IPS-18c (cell line): ENCODE measurements around the gene NOS3.

Source experiments
- H3K4me3 ChIP-seq: 2 replicates; pipeline ENCODE4 v1.7.0; 2013; ENCODE audit warnings: low read depth, mild to moderate bottlenecking, low read length, moderate library complexity; ENCODE audit not compliant: insufficient read depth
- H3K9me3 ChIP-seq: one replicate; pipeline ENCODE4 v1.6.1; 2013; ENCODE audit warnings: mild to moderate bottlenecking, low read length, moderate library complexity; ENCODE audit not compliant: control insufficient read depth, insufficient read depth

The NOS3 gene

GRCh38 chr7:151048911-151049463, 58.2 kb downstream of the NOS3 start:
- no peaks in the 10 kb centered on the region for H3K9me3 ChIP-seq
- H3K4me3 ChIP-seq: no peak overlapping the region

GRCh38 chr7:151051108-151051507, 60.3 kb downstream of the NOS3 start:
- Histone ChIP-seq H3K4me3 (no peak overlapping the region), H3K9me3 (no peaks in the 10 kb centered on the region)

GRCh38 chr7:151053096-151053495, 62.3 kb downstream of the NOS3 start:
- no peak overlapping the region for H3K4me3 ChIP-seq
- H3K9me3 ChIP-seq: no peaks in the 10 kb centered on the region

GRCh38 chr7:151053751-151054150, 62.9 kb downstream of the NOS3 start:
- Histone ChIP-seq H3K4me3 (no peak overlapping the region), H3K9me3 (no peaks in the 10 kb centered on the region)

GRCh38 chr7:151056283-151056665, 65.5 kb downstream of the NOS3 start:
- Histone ChIP-seq H3K9me3 (peaks cover 2% of the 10 kb centered on the region), H3K4me3 (peak overlapping the region; percentile 56; the same call in 1 of the 2 replicates)

- Histone ChIP-seq H3K9me3 (peaks cover 2% of the 10 kb centered on the region), H3K4me3 (peak overlapping the region; percentile 56)
Measured at GRCh38 chr7:151056666-151057505, 66.1 kb downstream of the NOS3 start.

GRCh38 chr7:151057506-151057988, 66.7 kb downstream of the NOS3 start, which contains the start of gene CDK5:
CDK5 (minus strand) TSS chr7:151057897; CDS start chr7:151057848, 49 bp downstream.
- H3K9me3 ChIP-seq: peaks cover 2% of the 10 kb centered on the region

GRCh38 chr7:151057989-151058780, 67.4 kb downstream of the NOS3 start:
- peaks cover 2% of the 10 kb centered on the region for H3K9me3 ChIP-seq
- peak overlapping the region; percentile 79 for H3K4me3 ChIP-seq

More at GRCh38 chr7:151057506-151057988, 66.7 kb downstream of the NOS3 start, which contains the start of gene CDK5:
- H3K4me3 ChIP-seq: peak within 1 kb of the TSS; percentile 79

GRCh38 chr7:151058781-151059366, 68.1 kb downstream of the NOS3 start:
- peak overlapping the region; percentile 79 for H3K4me3 ChIP-seq
- peaks cover 2% of the 10 kb centered on the region for H3K9me3 ChIP-seq

GRCh38 chr7:151059367-151060112, 68.7 kb downstream of the NOS3 start, which contains the start of gene SLC4A2:
SLC4A2 (plus strand) TSS chr7:151059589; CDS start chr7:151061988, 2,399 bp downstream.
- peaks cover 2% of the 10 kb centered on the region for H3K9me3 ChIP-seq
- peak within 1 kb of the TSS; percentile 79 for H3K4me3 ChIP-seq

GRCh38 chr7:151060113-151060415, 69.2 kb downstream of the NOS3 start:
- H3K9me3 ChIP-seq: peaks cover 2% of the 10 kb centered on the region
- H3K4me3 ChIP-seq: peak overlapping the region; percentile 79

GRCh38 chr7:151060416-151061212, 69.8 kb downstream of the NOS3 start:
- peak overlapping the region; percentile 79 for H3K4me3 ChIP-seq
- H3K9me3 ChIP-seq: peaks cover 2% of the 10 kb centered on the region

GRCh38 chr7:151061213-151062110, 70.6 kb downstream of the NOS3 start:
- H3K4me3 ChIP-seq: peak overlapping the region; percentile 41
- H3K9me3 ChIP-seq: peaks cover 2% of the 10 kb centered on the region

- H3K9me3 ChIP-seq: peaks cover 2% of the 10 kb centered on the region
- peak overlapping the region; percentile 41 for H3K4me3 ChIP-seq
Measured at GRCh38 chr7:151062111-151062398, 71.2 kb downstream of the NOS3 start.
